Measurements from ENCODE around the gene ZNF48.

ZNF48 gene

GRCh38 chr16:30369091-30369937, 25.9 kb upstream of the ZNF48 start:
- Mint-ChIP-seq H3K36me3 (peaks cover 59% of the 10 kb centered on the region), H3K4me3 (peak overlapping the region; percentile 91), H3K9me3 (no peaks in the 10 kb centered on the region), H3K4me1 (peaks cover 52% of the 10 kb centered on the region), H3K27ac (peak overlapping the region; percentile 86)
- DNase-seq (ENCODE audit: low spot score in 2 of 2) (peak in 1 of 2 donors; percentile 67), ATAC-seq (no peak)

- Mint-ChIP-seq H3K4me1 (peaks cover 52% of the 10 kb centered on the region), H3K9me3 (no peaks in the 10 kb centered on the region), H3K27ac (peak overlapping the region; percentile 93), H3K4me3 (peak overlapping the region; percentile 91), H3K36me3 (peaks cover 52% of the 10 kb centered on the region)
- ATAC-seq (peak; percentile 6), DNase-seq (ENCODE audit: low spot score in 2 of 2) (no peak)
These were observed 25.2 kb upstream of the ZNF48 start for GRCh38 chr16:30369938-30370455.

GRCh38 chr16:30370456-30371247, 24.6 kb upstream of the ZNF48 start, which contains the start of gene TBC1D10B:
Gene TBC1D10B (minus strand): TSS chr16:30370494. CDS start chr16:30370183, 311 bp downstream.
- H3K4me3 Mint-ChIP-seq, result peak within 1 kb of the TSS; percentile 91
- DNase-seq (ENCODE audit: low spot score in 2 of 2) (peak; percentile 88 to 99), ATAC-seq (peak; percentile 89)
- H3K9me3 Mint-ChIP-seq, result no peaks in the 10 kb centered on the region
- H3K36me3 Mint-ChIP-seq, result peaks cover 45% of the 10 kb centered on the region
- H3K4me1 Mint-ChIP-seq, result peaks cover 46% of the 10 kb centered on the region
- peak within 1 kb of the TSS; percentile 93 for H3K27ac Mint-ChIP-seq

GRCh38 chr16:30371248-30371816, 23.9 kb upstream of the ZNF48 start:
- DNase-seq (ENCODE audit: low spot score in 2 of 2), result no peak
- Mint-ChIP-seq H3K9me3 (no peaks in the 10 kb centered on the region), H3K4me3 (peak overlapping the region; percentile 91), H3K27ac (peak overlapping the region; percentile 93), H3K4me1 (peaks cover 44% of the 10 kb centered on the region), H3K36me3 (peaks cover 39% of the 10 kb centered on the region)
- no peak for ATAC-seq

GRCh38 chr16:30372038-30372712, 23.0 kb upstream of the ZNF48 start:
- DNase-seq (ENCODE audit: low spot score in 2 of 2) (no peak), ATAC-seq (no peak)
- Mint-ChIP-seq H3K4me1 (peaks cover 38% of the 10 kb centered on the region), H3K4me3 (peak overlapping the region; percentile 91), H3K27ac (peak overlapping the region; percentile 93), H3K9me3 (no peaks in the 10 kb centered on the region), H3K36me3 (peaks cover 32% of the 10 kb centered on the region)

- Mint-ChIP-seq H3K4me3 (peak overlapping the region; percentile 91), H3K9me3 (no peaks in the 10 kb centered on the region), H3K36me3 (peaks cover 33% of the 10 kb centered on the region), H3K27ac (peak overlapping the region; percentile 93), H3K4me1 (peaks cover 38% of the 10 kb centered on the region)
- DNase-seq (ENCODE audit: low spot score in 2 of 2), result no peak
- ATAC-seq, result no peak
These were observed 22.5 kb upstream of the ZNF48 start for GRCh38 chr16:30372725-30373124.

- Mint-ChIP-seq H3K27ac (peak within 1 kb of the TSS; percentile 63), H3K36me3 (peaks cover 40% of the 10 kb centered on the region), H3K4me3 (no peak within 1 kb of the TSS), H3K9me3 (no peaks in the 10 kb centered on the region), H3K4me1 (peaks cover 45% of the 10 kb centered on the region)
- peak in 1 of 2 donors; percentile 52 for DNase-seq (ENCODE audit: low spot score in 2 of 2)
- ATAC-seq, result no peak
These were observed 20.7 kb upstream of the ZNF48 start, which contains the start of gene MYL11 for GRCh38 chr16:30374538-30374937. Gene MYL11 (plus strand): TSS chr16:30374802. CDS start chr16:30374858, 56 bp downstream.

GRCh38 chr16:30375864-30376263, 19.4 kb upstream of the ZNF48 start:
- H3K36me3 Mint-ChIP-seq, result peaks cover 41% of the 10 kb centered on the region
- no peak overlapping the region for H3K4me3 Mint-ChIP-seq
- H3K4me1 Mint-ChIP-seq, result peaks cover 58% of the 10 kb centered on the region
- ATAC-seq (no peak), DNase-seq (ENCODE audit: low spot score in 2 of 2) (no peak)
- peak overlapping the region; percentile 63 for H3K27ac Mint-ChIP-seq
- H3K9me3 Mint-ChIP-seq, result no peaks in the 10 kb centered on the region

- Mint-ChIP-seq H3K27ac (peak overlapping the region; percentile 99), H3K4me3 (peak overlapping the region; percentile 97), H3K36me3 (peaks cover 41% of the 10 kb centered on the region), H3K4me1 (peaks cover 60% of the 10 kb centered on the region), H3K9me3 (no peaks in the 10 kb centered on the region)
- no peak for ATAC-seq
- DNase-seq (ENCODE audit: low spot score in 2 of 2), result no peak
These were observed 18.7 kb upstream of the ZNF48 start for GRCh38 chr16:30376461-30376902.

GRCh38 chr16:30377050-30377811, 18.0 kb upstream of the ZNF48 start:
- H3K27ac Mint-ChIP-seq, result peak overlapping the region; percentile 99
- peaks cover 35% of the 10 kb centered on the region for H3K36me3 Mint-ChIP-seq
- DNase-seq (ENCODE audit: low spot score in 2 of 2) (peak in 1 of 2 donors; percentile 74), ATAC-seq (no peak)
- H3K9me3 Mint-ChIP-seq, result no peaks in the 10 kb centered on the region
- peaks cover 57% of the 10 kb centered on the region for H3K4me1 Mint-ChIP-seq
- peak overlapping the region; percentile 97 for H3K4me3 Mint-ChIP-seq

- ATAC-seq (peak; percentile 63), DNase-seq (ENCODE audit: low spot score in 2 of 2) (peak in 1 of 2 donors; percentile 93)
- Mint-ChIP-seq H3K27ac (peak overlapping the region; percentile 99), H3K4me3 (peak overlapping the region; percentile 97), H3K4me1 (peaks cover 59% of the 10 kb centered on the region), H3K36me3 (peaks cover 35% of the 10 kb centered on the region), H3K9me3 (no peaks in the 10 kb centered on the region)
These were observed 17.4 kb upstream of the ZNF48 start for GRCh38 chr16:30377812-30378235.

- Mint-ChIP-seq H3K4me3 (peak overlapping the region; percentile 97), H3K36me3 (peaks cover 35% of the 10 kb centered on the region), H3K4me1 (peaks cover 64% of the 10 kb centered on the region), H3K9me3 (no peaks in the 10 kb centered on the region), H3K27ac (peak overlapping the region; percentile 99)
- DNase-seq (ENCODE audit: low spot score in 2 of 2), result peak; percentile 96 to 98
- peak; percentile 92 for ATAC-seq
These were observed 16.7 kb upstream of the ZNF48 start for GRCh38 chr16:30378236-30379157.

All from stimulated activated effector memory CD8-positive, alpha-beta T cell treated with anti-CD3 and anti-CD28 coated beads, Interleukin-12 subunit alpha, Interleukin-12 subunit beta, amount 100 ng/mL, for 72 hours (primary cell).